Hepatocyte (in vitro differentiated cells): Measurements from ENCODE around the gene GRID2.

Experiments used
- CTCF ChIP-seq: fragments of 200-600 bp; sonication (generic); IDR thresholded peaks from 2 replicates; pipeline ENCODE4 v1.5.1; 2016; ENCODE audit warnings: antibody characterized with exemption, mild to moderate bottlenecking; ENCODE audit not compliant: poor library complexity
- EZH2phosphoT487 ChIP-seq: fragments of 200-600 bp; sonication (generic); IDR thresholded peaks from one replicate; pipeline ENCODE4 v1.6.1; 2018; ENCODE audit warnings: antibody characterized with exemption, mild to moderate bottlenecking, low read depth, moderate library complexity; ENCODE audit not compliant: unreplicated experiment, severe bottlenecking

- TF ChIP-seq CTCF (no peak), EZH2phosphoT487 (no peak)
Measured at GRCh38 chr4:92677805-92678204, 374.0 kb downstream of the GRID2 start.
